SK-N-SH (cell line): ENCODE data around the gene GPANK1. TPM values are rescaled to one million over a fixed set of nuclear protein-coding genes. Genes with fewer than 3 reads are reported as not detected.

Source experiments
- CTCF ChIA-PET: fragments of 300-600, 350-600 bp; formaldehyde crosslinking; extraction: SDS; loops from one replicate; lab custom pipeline; 2021; lab: Yijun Ruan, JAX
- POLR2A ChIA-PET: fragments of 350-600 bp; sonication (Branson Sonifier 250); formaldehyde crosslinking; extraction: SDS; loops from one replicate; lab custom pipeline; 2020; ENCODE audit warnings: antibody characterized with exemption, inconsistent platforms; lab: Yijun Ruan, JAX
- DNase-seq: peaks from one replicate; pipeline ENCODE4 v3.0.0; 2012
- H2AFZ ChIP-seq: fragments of 200-600 bp; sonication (generic); 2 replicates; pipeline ENCODE4 v1.8.1; 2016; ENCODE audit warnings: antibody characterized with exemption, mild to moderate bottlenecking, low read depth
- H3F3A ChIP-seq: fragments of 200-600 bp; sonication (generic); replicated peaks from 2 replicates; pipeline ENCODE3; 2016; ENCODE audit warnings: antibody characterized with exemption, mild to moderate bottlenecking; ENCODE audit not compliant: insufficient read depth
- H3K27ac ChIP-seq, 2 experiments: fragments of 200-500 bp in 1 of 2; fragments of 200-600 bp in 1 of 2; sonication (Bioruptor generic) in 1 of 2; sonication (generic), shearing (Covaris generic) in 1 of 2; 2 replicates each; pipeline versions ENCODE4 v1.5.1 to v1.6.1; 2014 to 2016; ENCODE audit warnings: low read depth in 2 of 2, inconsistent platforms in 1 of 2, low read length in 1 of 2, mild to moderate bottlenecking in 1 of 2, mixed read lengths in 1 of 2
- H3K27me3 ChIP-seq: fragments of 200-600 bp; sonication (generic), shearing (Covaris generic); 2 replicates; pipeline ENCODE4 v1.6.1; 2016; ENCODE audit warnings: mixed run types; ENCODE audit not compliant: insufficient read depth
- H3K36me3 ChIP-seq, 2 experiments: fragments of 200-500 bp in 1 of 2; fragments of 200-600 bp in 1 of 2; sonication (Bioruptor generic) in 1 of 2; sonication (generic) in 1 of 2; replicated peaks in 1 of 2; 2 replicates each; pipeline versions ENCODE3 to v1.5.1; 2014 to 2016; ENCODE audit warnings: low read length in 1 of 2, mild to moderate bottlenecking in 1 of 2; ENCODE audit not compliant: insufficient read depth in 2 of 2, control insufficient read depth in 1 of 2
- H3K4me1 ChIP-seq, 2 experiments: fragments of 200-500 bp in 1 of 2; fragments of 200-600 bp in 1 of 2; sonication (Bioruptor generic) in 1 of 2; sonication (generic), shearing (Covaris generic) in 1 of 2; 2 replicates each; pipeline versions ENCODE4 v1.5.1 to v1.6.1; 2014 to 2016; ENCODE audit warnings: low read depth in 1 of 2, low read length in 1 of 2, mixed run types in 1 of 2; ENCODE audit not compliant: insufficient read depth in 2 of 2, control insufficient read depth in 1 of 2
- H3K4me2 ChIP-seq: fragments of 200-600 bp; sonication (generic), shearing (Covaris generic); 2 replicates; pipeline ENCODE4 v1.6.1; 2017; ENCODE audit warnings: mixed run types
- H3K4me3 ChIP-seq, 2 experiments: fragments of 200-500 bp in 1 of 2; fragments of 200-600 bp in 1 of 2; sonication (Bioruptor generic) in 1 of 2; sonication (generic), shearing (Covaris generic) in 1 of 2; 2 replicates each; pipeline versions ENCODE4 v1.5.1 to v1.8.1; 2014 to 2016; ENCODE audit warnings: low read depth in 2 of 2, inconsistent platforms in 1 of 2, low read length in 1 of 2, mild to moderate bottlenecking in 1 of 2, mixed read lengths in 1 of 2, moderate library complexity in 1 of 2
- H3K79me2 ChIP-seq: fragments of 200-600 bp; sonication (generic); 2 replicates; pipeline ENCODE4 v1.8.1; 2017; ENCODE audit warnings: mild to moderate bottlenecking; ENCODE audit not compliant: insufficient read depth
- H3K9ac ChIP-seq: fragments of 200-600 bp; sonication (generic); 2 replicates; pipeline ENCODE4 v1.6.1; 2017; ENCODE audit warnings: mixed run types
- H3K9me2 ChIP-seq: fragments of 200-600 bp; sonication (generic); 2 replicates; pipeline ENCODE4 v1.6.1; 2017; ENCODE audit warnings: mixed run types
- H3K9me3 ChIP-seq: fragments of 200-600 bp; sonication (generic); 2 replicates; pipeline ENCODE4 v1.6.1; 2017; ENCODE audit warnings: mixed run types, mild to moderate bottlenecking, moderate library complexity
- H4K20me1 ChIP-seq: fragments of 200-600 bp; sonication (generic); 2 replicates; pipeline ENCODE4 v1.6.1; 2017; ENCODE audit warnings: mild to moderate bottlenecking, mixed run types; ENCODE audit not compliant: insufficient read depth
- CHD2 ChIP-seq: fragments of 150-350 bp; IDR thresholded peaks from 2 replicates; pipeline ENCODE4 v1.6.1; 2018; ENCODE audit warnings: low read length; ENCODE audit not compliant: partially characterized antibody
- EZH2phosphoT487 ChIP-seq: fragments of 200-600 bp; sonication (generic); IDR thresholded peaks from 2 replicates; pipeline ENCODE4 v1.6.1; 2017; ENCODE audit warnings: low read depth, mixed run types, mild to moderate bottlenecking, antibody characterized with exemption, moderate library complexity, borderline replicate concordance
- FOSL2 ChIP-seq: IDR thresholded peaks from 2 replicates; pipeline ENCODE4 v1.4.0; 2012; ENCODE audit warnings: low read depth, mild to moderate bottlenecking, moderate library complexity, borderline replicate concordance
- FOXJ3 ChIP-seq: sonication (generic); formaldehyde crosslinking; IDR thresholded peaks from 2 replicates; pipeline ENCODE4 v1.5.1; 2020; ENCODE audit warnings: mild to moderate bottlenecking, missing genetic modification reagents
- FOXM1 ChIP-seq: IDR thresholded peaks from 2 replicates; pipeline ENCODE4 v1.4.0; 2012; ENCODE audit warnings: low read depth, mild to moderate bottlenecking
- JUND ChIP-seq: IDR thresholded peaks from 2 replicates; pipeline ENCODE4 v1.4.0; 2012
- MEF2A ChIP-seq: IDR thresholded peaks from 2 replicates; pipeline ENCODE4 v1.4.0; 2012; ENCODE audit warnings: low read depth, borderline replicate concordance
- NFIC ChIP-seq: IDR thresholded peaks from 2 replicates; pipeline ENCODE4 v1.4.0; 2012; ENCODE audit warnings: borderline replicate concordance
- POLR2AphosphoS5 ChIP-seq: IDR thresholded peaks from 2 replicates; pipeline ENCODE4 v1.6.1; 2012; ENCODE audit warnings: low read depth, low read length
- RFX5 ChIP-seq: IDR thresholded peaks from 2 replicates; pipeline ENCODE4 v1.6.1; 2012; ENCODE audit warnings: mild to moderate bottlenecking, improper control_type of control experiment, low read length
- RXRA ChIP-seq: IDR thresholded peaks from 2 replicates; pipeline ENCODE4 v1.4.0; 2012; ENCODE audit warnings: low read depth, mild to moderate bottlenecking, borderline replicate concordance
- SMC3 ChIP-seq: IDR thresholded peaks from 2 replicates; pipeline ENCODE4 v1.6.1; 2012; ENCODE audit warnings: low read depth, low read length, improper control_type of control experiment
- TCF12 ChIP-seq: IDR thresholded peaks from 2 replicates; pipeline ENCODE4 v1.4.0; 2012
- TEAD4 ChIP-seq: IDR thresholded peaks from 2 replicates; pipeline ENCODE4 v1.4.0; 2012; ENCODE audit warnings: mild to moderate bottlenecking, borderline replicate concordance; ENCODE audit not compliant: insufficient read depth
- WGBS: methylation state at CpG from one replicate; pipeline ENCODE4 v1.1.6; 2017; ENCODE audit warnings: low lambda C conversion rate; 5-methylcytosine and 5-hydroxymethylcytosine counted together
- polyA plus RNA-seq, 3 experiments: library from polyadenylated mRNA; depleted of rRNA; stranded (reverse); fragments of >200 nt; gene quantifications; 2 replicates each; pipeline ENCODE4 v1.2.3, GENCODE V29; 2012
- TF ChIP-seq, protein P1 (sequence below): fragments of 200-600 bp; sonication (generic); IDR thresholded peaks from 2 replicates; pipeline ENCODE4 v1.6.1; 2017; ENCODE audit warnings: antibody characterized with exemption, mild to moderate bottlenecking, moderate library complexity
- TF ChIP-seq, protein P2 (sequence below): fragments of 150-350 bp; IDR thresholded peaks from 2 replicates; pipeline ENCODE4 v1.6.1; 2017; ENCODE audit warnings: antibody characterized with exemption, low read length, low read depth, borderline replicate concordance
- TF ChIP-seq, protein P3 (sequence below): IDR thresholded peaks from 2 replicates; pipeline ENCODE4 v1.4.0; 2012; ENCODE audit warnings: low read depth
- TF ChIP-seq, protein P4 (sequence below): IDR thresholded peaks from 2 replicates; pipeline ENCODE4 v1.4.0; 2012; ENCODE audit warnings: low read depth, borderline replicate concordance
- TF ChIP-seq, protein P5 (sequence below): IDR thresholded peaks from 2 replicates; pipeline ENCODE4; 2012
- TF ChIP-seq, protein P6 (sequence below): fragments of 150-350 bp; IDR thresholded peaks from 2 replicates; pipeline ENCODE4 v1.6.1; 2016; ENCODE audit warnings: mild to moderate bottlenecking, low read depth, low read length

GPANK1 gene
- polyA plus RNA-seq, 1 of the 3 experiments (the other 2 are of a cell fraction): 19.1 TPM

DNA sequence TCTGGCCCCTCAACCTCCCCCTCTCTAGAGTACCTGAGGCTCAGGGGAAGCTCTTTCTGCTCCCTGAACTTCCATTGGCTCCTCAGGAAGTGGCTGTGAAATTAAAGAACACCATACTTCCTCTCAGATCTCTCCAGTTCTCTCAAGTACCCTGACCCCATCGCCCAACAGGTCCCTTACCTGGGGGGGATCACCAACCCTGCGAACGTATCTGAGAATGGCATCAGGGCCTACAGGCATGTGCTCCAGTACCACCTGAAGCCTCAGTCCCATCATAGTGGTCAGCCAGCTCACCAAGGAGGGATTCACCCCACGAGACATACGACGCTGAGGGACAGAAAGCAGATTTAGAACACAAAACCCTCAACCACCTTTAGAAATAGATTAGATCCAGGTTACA lies 24.2 kb downstream of the GPANK1 start:
- WGBS: 96% methylated on average over 6 of the region's 6 CpGs
- H3K4me1 ChIP-seq: no peaks in the 10 kb centered on the region
- H3K27ac ChIP-seq: peak overlapping the region in 1 of 2 experiments; percentile 65; a peak in 2 of 4 replicates
- H2AFZ ChIP-seq: no peak overlapping the region
- H3K27me3 ChIP-seq: no peaks in the 10 kb centered on the region
- no peak for DNase-seq
- H3F3A ChIP-seq: peaks cover 49% of the 10 kb centered on the region
- no peaks in the 10 kb centered on the region for H3K9me2 ChIP-seq
- TF ChIP-seq MEF2A (no peak), POLR2AphosphoS5 (no peak), RXRA (no peak), FOXJ3 (CRISPR knock-in tag) (no peak), SMC3 (no peak), TCF12 (no peak), JUND (no peak), FOXM1 (no peak), TEAD4 (no peak)
- TF ChIP-seq, protein P1, sequence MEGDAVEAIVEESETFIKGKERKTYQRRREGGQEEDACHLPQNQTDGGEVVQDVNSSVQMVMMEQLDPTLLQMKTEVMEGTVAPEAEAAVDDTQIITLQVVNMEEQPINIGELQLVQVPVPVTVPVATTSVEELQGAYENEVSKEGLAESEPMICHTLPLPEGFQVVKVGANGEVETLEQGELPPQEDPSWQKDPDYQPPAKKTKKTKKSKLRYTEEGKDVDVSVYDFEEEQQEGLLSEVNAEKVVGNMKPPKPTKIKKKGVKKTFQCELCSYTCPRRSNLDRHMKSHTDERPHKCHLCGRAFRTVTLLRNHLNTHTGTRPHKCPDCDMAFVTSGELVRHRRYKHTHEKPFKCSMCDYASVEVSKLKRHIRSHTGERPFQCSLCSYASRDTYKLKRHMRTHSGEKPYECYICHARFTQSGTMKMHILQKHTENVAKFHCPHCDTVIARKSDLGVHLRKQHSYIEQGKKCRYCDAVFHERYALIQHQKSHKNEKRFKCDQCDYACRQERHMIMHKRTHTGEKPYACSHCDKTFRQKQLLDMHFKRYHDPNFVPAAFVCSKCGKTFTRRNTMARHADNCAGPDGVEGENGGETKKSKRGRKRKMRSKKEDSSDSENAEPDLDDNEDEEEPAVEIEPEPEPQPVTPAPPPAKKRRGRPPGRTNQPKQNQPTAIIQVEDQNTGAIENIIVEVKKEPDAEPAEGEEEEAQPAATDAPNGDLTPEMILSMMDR: no peak
- TF ChIP-seq, protein P2, sequence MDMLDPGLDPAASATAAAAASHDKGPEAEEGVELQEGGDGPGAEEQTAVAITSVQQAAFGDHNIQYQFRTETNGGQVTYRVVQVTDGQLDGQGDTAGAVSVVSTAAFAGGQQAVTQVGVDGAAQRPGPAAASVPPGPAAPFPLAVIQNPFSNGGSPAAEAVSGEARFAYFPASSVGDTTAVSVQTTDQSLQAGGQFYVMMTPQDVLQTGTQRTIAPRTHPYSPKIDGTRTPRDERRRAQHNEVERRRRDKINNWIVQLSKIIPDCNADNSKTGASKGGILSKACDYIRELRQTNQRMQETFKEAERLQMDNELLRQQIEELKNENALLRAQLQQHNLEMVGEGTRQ: no peak
- H3K9me3 ChIP-seq: no peaks in the 10 kb centered on the region
- ChIA-PET POLR2A (interaction anchor here (1.1 to 1.2 kb wide), 2 partner anchors 18 to 19 kb away, joined by 3 to 6 read pairs; no protein-coding TSS in a partner anchor), CTCF (interaction anchor here (1.1 kb wide), 1 partner anchor 66 kb away, joined by 3 read pairs; no protein-coding TSS in a partner anchor)
- no peaks in the 10 kb centered on the region for H4K20me1 ChIP-seq
- H3K79me2 ChIP-seq: peaks cover under 1% of the 10 kb centered on the region; the same call in 1 of the 2 replicates
- no peak overlapping the region for H3K4me2 ChIP-seq
- no peak overlapping the region for H3K9ac ChIP-seq
- peaks cover 34 to 88% of the 10 kb centered on the region in 2 experiments for H3K36me3 ChIP-seq
- no peak overlapping the region for H3K4me3 ChIP-seq

DNA sequence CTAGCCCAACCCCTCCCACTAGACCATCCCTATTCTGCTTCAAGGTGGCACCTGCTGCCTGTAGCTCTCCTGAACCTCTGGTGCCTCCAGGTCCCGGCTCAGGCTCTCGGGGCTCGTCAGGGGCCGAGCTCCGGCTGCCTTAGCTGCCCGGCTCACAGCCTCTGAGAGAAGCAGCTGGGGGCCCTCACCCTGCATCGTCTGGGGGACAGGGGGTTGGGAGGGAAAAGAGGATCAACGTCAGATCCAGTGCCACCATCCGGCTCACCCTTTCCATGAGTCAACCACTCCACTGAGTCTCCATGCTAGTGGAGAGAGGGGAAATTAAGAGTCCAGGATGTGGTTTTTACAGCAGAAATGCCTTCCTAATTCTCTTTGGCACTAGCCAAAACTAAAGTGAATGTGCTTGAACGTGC lies 25.3 kb downstream of the GPANK1 start:
- H3K36me3 ChIP-seq: peaks cover 25 to 88% of the 10 kb centered on the region in 2 experiments
- H3K4me1 ChIP-seq: no peaks in the 10 kb centered on the region
- no peaks in the 10 kb centered on the region for H3K9me3 ChIP-seq
- POLR2A ChIA-PET: interaction anchor here (1.0 to 2.4 kb wide), 7 partner anchors 10 to 25 kb away, joined by 3 to 10 read pairs (median 5); partner anchors contain the start of gene GPANK1
- no peak for DNase-seq
- H3K79me2 ChIP-seq: no peaks in the 10 kb centered on the region
- 75% methylated on average over 9 of the region's 10 CpGs for WGBS
- no peak overlapping the region for H3K4me3 ChIP-seq
- H3K27ac ChIP-seq: peak overlapping the region in 1 of 2 experiments; percentile 65; a peak in 2 of 4 replicates
- peaks cover 56% of the 10 kb centered on the region for H3F3A ChIP-seq
- H3K9me2 ChIP-seq: no peaks in the 10 kb centered on the region
- H2AFZ ChIP-seq: no peak overlapping the region
- no peak overlapping the region; the same call in 1 of the 2 replicates for H3K9ac ChIP-seq
- CTCF ChIA-PET: no interaction called here
- H4K20me1 ChIP-seq: no peaks in the 10 kb centered on the region
- H3K4me2 ChIP-seq: no peak overlapping the region
- H3K27me3 ChIP-seq: no peaks in the 10 kb centered on the region
- TF ChIP-seq, protein P3, sequence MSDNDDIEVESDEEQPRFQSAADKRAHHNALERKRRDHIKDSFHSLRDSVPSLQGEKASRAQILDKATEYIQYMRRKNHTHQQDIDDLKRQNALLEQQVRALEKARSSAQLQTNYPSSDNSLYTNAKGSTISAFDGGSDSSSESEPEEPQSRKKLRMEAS: no peak
- TF ChIP-seq POLR2AphosphoS5 (no peak), FOSL2 (no peak), RFX5 (no peak), CHD2 (no peak), NFIC (no peak), FOXJ3 (CRISPR knock-in tag) (no peak), EZH2phosphoT487 (no peak)
- TF ChIP-seq, protein P4, sequence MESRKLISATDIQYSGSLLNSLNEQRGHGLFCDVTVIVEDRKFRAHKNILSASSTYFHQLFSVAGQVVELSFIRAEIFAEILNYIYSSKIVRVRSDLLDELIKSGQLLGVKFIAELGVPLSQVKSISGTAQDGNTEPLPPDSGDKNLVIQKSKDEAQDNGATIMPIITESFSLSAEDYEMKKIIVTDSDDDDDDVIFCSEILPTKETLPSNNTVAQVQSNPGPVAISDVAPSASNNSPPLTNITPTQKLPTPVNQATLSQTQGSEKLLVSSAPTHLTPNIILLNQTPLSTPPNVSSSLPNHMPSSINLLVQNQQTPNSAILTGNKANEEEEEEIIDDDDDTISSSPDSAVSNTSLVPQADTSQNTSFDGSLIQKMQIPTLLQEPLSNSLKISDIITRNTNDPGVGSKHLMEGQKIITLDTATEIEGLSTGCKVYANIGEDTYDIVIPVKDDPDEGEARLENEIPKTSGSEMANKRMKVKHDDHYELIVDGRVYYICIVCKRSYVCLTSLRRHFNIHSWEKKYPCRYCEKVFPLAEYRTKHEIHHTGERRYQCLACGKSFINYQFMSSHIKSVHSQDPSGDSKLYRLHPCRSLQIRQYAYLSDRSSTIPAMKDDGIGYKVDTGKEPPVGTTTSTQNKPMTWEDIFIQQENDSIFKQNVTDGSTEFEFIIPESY: no peak
- TF ChIP-seq, protein P5, sequence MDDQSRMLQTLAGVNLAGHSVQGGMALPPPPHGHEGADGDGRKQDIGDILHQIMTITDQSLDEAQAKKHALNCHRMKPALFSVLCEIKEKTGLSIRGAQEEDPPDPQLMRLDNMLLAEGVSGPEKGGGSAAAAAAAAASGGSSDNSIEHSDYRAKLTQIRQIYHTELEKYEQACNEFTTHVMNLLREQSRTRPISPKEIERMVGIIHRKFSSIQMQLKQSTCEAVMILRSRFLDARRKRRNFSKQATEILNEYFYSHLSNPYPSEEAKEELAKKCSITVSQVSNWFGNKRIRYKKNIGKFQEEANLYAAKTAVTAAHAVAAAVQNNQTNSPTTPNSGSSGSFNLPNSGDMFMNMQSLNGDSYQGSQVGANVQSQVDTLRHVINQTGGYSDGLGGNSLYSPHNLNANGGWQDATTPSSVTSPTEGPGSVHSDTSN: no peak
- TF ChIP-seq, protein P6, sequence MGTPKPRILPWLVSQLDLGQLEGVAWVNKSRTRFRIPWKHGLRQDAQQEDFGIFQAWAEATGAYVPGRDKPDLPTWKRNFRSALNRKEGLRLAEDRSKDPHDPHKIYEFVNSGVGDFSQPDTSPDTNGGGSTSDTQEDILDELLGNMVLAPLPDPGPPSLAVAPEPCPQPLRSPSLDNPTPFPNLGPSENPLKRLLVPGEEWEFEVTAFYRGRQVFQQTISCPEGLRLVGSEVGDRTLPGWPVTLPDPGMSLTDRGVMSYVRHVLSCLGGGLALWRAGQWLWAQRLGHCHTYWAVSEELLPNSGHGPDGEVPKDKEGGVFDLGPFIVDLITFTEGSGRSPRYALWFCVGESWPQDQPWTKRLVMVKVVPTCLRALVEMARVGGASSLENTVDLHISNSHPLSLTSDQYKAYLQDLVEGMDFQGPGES: no peak
- TF ChIP-seq, protein P2: no peak
